NCI-H1092 (cell line): ENCODE data around the gene HTT.
"Not testable (repeated sequence)": the region's sequence is repeated elsewhere in the genome, so short reads cannot be mapped to it uniquely, and the experiment has no call there.

Source experiments
- DNase-seq: peaks from one replicate; lab custom pipeline; 2025; lab: John Stamatoyannopoulos, UW

Gene HTT

DNA sequence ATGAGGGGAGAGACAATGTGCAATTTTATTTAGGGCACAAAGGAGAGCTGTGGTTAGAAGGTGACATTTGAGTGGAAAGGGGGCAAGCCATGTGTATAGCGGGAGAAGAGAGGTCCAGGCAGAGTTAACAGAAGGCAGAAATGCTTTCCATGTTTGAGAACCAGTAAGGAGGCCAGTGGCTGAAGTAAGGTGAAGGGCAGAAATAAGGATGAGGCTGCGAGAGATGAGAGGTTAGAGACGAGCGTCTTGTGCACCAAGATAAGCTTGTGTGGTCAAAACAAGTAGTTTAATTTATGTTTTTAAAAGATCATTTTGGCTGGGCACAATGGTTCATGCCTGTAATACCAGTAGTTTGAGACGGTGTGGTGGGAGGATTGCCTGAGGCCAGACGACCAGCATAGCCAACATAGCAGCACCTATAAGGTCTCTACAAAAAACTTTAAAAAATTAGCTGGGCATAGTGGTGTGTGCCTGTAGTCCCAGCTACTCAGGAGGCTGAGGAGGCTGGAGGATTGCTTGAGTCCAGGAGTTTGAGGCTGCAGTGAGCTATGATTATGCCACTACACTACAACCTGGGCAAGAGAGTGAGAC, 8.5 kb downstream of the HTT start:
- no peak for DNase-seq

DNA sequence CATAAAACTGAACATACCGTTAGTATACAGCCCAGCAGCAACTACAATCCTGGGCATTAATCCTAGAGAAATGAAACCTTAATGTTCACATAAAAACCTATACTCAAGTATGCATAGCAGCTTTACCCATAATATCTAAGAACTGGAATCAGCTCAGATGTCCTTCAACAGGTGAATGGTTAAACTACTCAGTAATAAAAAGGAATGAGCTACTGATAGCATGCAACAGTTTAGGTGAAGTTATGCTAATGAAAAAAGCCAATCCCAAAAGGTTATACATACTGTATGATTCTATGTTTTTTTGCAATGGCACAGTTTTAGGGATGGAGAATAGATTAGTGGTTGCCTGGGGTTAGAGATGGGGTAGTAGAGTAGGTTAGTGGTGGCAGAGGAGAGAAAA, 9.3 kb downstream of the HTT start:
- no peak for DNase-seq

DNA sequence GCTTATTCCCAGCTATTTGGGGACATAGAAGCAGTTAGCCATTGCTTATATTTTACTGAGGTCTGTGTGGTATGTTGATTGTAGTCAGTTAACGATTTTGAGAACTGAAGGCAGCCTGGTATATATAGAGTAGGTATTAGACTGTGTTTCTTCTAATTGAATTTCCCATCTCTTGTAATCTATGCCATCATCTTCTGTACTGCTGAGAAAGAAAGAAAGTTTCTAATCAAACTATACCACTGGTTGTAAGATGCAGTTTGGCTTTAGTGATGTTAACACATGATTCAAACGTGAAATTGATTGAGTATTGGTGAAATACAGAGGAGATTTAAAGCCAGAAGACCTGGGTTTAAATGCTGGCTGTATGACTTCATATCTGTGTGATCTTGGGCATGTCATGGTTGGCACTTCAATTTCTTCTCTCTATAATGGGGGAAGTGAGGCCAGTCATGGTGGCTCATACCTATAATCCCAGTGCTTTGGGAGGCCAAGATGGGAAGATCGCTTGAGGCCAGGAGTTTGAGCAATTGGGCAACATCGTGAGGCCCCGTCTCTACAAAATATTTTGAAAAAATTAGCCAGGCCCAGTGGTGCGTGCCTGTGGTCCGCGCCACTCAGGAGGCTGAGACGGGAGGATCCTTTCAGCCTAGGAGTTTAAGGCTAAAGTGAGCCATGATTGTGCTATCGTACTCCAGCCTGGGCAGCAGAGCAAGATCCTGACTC, 11.6 kb downstream of the HTT start:
- no peak for DNase-seq

DNA sequence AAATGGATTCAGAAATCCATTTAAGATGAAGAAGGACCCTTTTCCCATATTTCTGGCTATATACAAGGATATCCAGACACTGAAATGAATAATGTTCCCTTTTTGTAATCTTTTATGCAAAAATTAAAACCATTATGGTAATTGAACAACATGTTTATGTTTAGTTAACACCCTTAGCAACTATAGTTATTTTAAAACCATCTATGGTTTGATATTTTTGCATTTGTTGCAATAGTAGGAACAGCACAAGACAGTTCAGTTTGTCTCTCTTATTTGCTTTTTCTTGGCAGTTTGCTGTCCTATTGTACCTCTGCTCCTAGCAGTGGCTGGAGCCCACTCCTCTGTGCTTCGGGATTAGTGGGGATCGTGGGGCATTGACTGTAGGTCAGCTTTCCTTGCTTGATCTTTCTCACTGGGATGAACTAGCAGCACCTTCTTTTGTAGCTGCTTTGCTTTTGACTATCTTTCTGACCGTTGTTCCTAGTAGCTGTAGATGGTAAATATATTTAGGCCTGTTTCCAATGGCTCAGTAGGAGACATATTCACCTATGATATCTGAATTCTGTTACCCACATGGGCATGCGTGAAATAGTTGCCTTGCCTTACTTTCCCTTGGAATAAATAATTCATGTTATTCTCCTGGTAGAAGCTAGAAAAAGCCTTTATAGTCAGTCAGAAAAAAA, 12.8 kb downstream of the HTT start:
- DNase-seq, result no peak

DNA sequence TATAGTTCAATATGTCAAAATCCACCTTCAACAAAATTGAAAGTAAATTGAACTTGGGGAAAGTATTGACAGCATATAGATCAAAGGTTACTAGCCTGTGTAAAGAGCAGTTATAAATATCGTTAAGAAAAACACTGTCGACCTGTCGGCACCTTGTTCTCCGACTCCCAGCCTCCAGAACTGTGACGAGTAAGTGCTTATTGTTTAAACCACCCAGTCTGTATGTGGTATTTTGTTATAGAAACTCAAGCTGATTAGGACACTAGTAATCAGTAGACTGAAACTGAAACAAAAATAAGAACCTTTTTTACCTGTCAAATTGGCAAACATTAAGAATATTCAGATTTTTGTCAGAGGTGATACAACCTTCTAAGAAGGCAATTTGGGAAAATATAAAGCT, 17.0 kb downstream of the HTT start:
- DNase-seq, result no peak

DNA sequence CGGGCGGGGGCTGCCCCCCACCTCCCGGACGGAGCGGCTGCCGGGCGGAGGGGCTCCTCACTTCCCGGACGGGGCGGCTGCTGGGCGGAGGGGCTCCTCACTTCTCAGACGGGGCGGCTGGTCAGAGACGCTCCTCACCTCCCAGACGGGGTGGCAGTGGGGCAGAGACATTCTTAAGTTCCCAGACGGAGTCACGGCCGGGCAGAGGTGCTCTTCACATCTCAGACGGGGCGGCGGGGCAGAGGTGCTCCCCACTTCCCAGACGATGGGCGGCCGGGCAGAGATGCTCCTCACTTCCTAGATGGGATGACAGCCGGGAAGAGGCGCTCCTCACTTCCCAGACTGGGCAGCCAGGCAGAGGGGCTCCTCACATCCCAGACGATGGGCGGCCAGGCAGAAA, 20.2 kb downstream of the HTT start:
- DNase-seq, result not testable (repeated sequence)

DNA sequence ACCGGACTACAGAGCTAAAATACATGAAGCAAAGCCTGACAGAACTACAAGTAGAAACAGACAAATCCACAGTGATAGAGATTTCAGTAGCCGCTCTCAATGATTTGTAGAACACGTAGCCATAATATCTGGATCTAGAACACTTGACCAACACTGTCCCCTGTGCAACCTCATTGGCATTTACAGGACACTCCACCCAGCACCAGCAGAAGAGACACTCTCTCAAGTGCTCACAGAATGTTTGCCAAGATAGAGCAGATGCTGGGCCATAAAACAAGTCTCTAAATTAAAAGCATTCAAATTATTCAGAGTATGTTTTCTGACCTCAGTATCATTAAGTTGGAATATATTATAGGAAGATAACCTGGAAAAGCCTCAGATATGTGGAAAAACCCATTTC, 21.7 kb downstream of the HTT start:
- DNase-seq, result no peak

DNA sequence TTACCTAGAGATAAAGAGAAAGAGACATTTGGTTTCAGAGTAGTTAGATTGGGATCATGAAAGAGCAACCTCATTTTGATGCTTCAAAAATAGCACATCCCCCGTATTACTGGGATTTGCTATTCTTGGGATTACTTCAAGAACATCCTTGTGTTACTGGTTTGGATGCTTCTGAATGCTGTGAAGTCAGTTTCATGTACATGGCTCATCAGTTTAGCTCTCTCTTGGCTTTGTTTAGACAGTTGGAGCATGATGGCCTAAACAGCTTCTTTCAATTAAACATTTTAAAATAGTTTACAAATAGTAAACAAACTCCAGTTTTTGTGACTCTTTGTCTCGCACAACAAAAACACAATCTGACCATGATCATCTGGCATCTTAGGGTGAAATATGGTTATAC, 23.9 kb downstream of the HTT start:
- no peak for DNase-seq

DNA sequence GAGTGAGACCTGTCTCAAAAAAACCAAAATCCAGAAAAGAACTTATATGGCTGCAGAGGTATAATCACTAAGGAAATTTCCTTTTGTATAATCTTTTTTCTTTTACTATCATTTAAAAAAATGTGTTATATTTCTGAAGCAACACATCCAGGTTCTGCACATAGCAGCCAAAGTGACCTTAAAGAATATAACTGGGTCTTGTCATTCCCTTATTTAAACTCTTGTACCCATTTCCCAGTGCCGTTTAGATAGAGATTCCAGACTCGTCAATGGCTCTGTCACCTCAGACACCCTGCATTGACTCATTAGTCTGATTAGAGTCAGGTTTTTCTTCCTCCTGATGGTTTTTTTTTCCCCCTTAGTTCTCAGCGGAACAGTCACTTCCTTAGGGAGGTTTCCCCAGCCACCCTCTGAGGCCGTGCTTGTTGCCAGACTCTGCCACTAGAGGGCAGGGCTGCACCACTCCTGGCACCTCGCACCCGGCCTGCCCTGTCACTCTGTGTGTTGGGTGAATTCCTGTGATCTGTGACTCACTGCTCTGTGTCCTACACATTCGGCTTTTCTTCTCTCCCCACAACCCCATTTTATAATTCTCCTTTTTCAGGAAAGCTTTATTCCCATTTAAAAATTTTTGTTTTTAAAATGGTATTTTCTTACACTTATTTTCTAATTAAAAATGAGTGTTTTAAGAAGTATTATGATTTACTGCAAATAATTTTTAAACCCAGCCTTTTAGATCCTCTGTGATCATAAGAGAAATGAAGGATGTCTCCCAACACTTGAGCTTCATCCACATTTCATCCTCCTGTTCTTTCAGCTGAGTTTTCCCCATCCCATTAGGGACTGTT, 32.1 kb downstream of the HTT start:
- peak; percentile 17 for DNase-seq

DNA sequence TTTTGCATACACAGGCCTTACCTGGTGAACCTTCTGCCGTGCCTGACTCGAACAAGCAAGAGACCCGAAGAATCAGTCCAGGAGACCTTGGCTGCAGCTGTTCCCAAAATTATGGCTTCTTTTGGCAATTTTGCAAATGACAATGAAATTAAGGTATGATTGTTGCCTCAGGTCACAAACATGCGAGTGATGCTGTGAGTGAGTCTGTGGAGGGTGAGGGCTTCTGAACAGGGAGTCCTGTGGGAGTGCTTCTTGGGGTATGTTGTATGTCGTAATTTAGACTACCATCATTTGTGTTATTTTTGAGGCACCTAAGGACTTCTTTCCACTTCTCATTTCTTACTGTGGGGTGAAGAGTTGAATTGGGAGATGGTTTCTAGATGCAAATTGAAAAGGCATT, 32.8 kb downstream of the HTT start:
- no peak for DNase-seq

DNA sequence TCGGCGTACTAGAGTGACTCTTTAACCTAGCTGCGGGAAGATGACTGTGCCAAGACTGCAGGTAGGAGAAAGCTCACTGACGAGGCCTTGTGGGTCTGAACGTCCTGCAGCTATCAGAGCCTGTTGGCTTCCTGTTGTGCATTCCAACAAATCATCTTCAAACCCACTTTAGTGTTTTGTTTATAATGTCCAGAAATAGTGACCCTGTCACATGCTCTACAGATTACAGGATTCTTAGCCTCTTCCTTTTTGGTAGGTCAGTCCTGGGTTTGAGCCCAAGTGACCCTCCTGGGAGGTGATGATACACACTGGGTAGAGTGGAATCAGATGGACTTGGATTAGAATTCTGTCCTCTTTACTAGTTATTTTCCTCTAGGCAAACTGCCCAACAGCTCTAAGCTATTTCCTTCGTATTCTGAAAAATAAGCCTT, 33.2 kb downstream of the HTT start:
- DNase-seq, result no peak

DNA sequence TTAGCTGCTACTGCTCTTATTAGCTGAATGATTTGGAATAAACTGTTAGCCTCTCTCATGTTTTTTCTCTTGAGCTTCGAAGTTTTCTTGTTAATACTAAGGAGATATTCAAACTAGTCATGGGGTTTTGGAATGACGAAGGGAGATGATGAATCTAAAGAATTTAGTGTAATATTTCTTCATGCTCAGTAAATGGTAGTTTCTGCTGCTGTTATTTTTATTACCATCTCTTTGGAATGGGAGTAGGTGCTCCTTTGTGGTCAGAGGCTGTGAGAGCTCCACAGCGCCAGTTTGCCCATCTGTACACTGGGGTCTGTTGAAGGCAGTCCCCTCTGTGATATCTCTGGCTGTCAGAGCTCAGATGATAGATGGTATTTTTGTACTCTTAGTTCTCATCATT, 33.7 kb downstream of the HTT start:
- no peak for DNase-seq

DNA sequence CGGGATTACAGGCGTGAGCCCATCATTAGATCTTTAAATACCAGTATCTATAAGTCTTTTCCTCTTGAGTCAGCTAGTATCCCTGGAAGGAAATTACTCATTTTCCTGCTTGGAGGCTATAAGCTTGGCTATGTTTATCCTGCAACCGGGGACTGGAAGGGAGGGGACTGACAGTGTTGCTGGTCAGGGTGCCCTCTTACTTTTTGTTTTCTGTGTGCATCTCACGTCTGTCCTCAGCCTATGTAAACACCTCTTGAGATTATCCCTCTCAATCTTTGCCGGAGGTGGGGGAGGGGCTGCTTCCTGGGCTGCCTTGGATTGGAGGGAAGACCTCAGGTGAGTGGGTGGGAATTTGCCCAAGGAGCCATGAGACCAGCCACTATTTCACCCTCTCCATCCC, 37.0 kb downstream of the HTT start:
- DNase-seq, result no peak

DNA sequence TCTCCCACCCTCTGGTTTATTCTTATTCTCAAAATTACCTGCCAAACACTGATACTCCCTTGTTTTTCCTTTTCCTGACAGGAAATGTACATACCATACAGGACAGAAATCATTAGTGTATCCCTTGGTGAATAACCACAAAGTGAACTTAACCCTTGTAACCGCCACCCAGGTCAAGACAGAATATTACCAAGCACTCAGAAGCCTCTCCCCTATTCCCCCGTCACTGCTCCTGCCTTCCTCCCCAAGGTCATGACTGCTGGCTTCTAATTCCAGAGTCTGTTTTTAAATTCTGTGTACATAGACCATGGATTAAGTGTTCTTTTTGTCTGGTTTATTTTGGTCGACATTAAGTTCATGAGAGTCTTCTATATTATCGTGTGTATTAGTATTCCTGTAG, 37.7 kb downstream of the HTT start:
- no peak for DNase-seq

DNA sequence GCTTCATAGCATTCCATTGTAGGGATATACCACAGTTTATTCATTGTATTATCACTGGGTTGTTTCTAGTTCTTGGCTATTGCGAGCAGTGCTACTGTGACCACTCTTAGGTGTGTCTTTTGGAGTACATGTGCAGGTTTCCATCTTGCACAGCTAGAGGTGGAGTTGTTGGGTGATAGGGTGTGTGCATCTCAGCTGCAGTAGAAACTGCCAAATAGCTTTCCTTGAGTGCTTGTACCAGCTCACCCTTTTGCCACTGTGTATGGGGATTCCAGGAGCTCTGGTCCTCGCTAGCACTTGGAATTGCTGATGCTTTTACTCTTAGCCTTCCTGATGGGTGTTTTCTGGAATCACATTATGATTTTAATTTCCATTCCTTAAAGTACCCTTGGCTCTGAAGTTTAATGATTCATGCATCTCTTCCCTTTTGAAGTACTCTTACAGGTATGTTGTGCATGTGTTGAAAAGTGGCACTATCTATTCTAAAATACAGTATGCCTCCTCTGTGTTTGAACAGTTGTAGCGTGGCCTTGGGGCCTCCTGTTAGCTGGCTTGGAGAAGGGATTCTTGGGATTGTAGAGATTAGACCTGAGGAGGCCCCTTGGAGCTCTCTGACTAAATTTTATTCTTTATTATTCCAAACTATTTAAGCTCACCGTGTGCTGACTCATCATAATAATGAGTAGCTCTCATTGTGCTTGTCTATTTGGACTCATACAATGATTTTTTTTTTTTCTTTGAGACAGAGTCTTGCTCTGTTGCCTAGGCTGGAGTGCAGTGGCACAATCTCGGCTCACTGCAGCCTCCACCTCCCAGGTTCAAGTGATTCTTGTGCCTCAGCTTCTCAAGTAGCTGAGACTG, 38.4 kb downstream of the HTT start:
- DNase-seq, result no peak

DNA sequence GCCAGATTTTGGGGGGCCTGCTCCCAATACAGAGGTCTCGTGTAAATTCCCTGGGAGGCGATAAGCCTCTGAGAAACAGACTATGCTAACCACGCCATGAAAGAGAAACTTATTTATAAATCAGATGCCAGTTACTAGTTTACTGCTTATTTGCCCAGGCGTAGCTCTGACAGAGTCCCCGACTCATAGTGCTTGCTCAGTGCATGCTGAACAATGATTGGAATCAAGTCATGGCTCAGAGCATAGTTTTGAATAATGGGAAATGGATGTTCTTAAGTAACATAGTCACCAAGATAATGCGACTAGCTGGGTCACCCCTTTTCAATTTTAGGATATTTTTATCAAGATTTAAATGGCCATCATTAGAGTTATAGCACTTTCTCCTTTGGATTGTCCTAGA, 39.9 kb downstream of the HTT start:
- no peak for DNase-seq

DNA sequence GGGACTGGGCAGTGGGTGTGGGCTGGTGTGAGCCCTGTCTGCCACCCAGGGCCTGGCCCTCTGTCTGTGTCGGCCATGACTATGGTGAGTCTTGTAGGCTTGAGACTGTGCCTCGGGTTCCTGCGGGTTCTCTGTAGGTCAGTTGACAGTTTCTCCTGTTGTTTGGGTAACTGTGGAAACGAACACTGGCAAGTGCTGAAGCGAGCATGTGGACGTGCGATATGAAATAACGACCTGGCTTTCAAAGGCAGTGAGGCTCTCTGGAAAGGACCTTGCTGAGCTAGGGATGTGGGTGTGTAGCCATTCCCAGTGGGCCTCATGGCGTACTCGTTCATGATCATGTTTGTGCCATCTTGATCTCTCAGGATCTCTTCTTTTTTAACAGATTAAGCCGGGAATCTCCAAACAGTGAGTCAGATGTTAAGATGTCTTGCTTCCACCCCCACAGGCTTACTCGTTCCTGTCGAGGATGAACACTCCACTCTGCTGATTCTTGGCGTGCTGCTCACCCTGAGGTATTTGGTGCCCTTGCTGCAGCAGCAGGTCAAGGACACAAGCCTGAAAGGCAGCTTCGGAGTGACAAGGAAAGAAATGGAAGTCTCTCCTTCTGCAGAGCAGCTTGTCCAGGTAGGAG, 41.3 kb downstream of the HTT start:
- DNase-seq, result no peak

DNA sequence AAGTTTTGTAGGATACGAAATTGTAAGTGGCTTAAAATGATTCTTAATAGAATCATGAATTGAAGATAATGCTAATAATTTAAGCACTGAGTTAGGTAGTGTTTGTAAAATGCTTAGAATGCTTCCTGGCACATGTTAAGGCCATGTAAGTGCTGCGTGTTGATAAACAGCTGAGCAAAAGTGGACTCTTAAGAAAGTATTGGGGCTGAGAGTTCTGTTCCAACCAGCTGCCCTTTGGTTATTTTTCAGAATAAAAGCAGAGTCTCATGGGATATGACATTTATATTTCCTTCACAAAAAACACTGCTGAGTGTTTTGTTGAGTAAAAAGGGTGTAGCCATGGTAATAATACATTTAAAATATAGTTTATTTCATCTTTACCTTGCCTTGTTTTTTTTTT, 42.5 kb downstream of the HTT start:
- no peak for DNase-seq

DNA sequence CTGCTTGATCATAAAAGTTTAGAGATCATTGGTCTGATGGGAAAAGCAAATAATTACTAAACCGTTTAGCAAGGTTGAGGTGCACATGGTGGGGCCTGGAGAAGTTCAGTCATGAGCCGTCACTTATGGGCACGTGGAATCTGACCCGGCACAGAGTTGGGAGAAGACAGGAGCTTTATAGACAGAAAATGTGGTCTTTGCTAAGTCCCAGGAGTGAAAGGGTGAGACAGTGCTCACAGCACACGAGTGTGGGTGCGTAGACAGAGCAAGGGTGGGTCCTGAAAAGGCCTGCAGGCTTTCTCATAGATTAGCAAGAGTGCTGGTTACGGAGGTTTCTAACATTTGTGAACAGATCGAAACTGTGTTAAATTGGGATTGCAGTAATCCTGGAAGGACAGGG, 43.8 kb downstream of the HTT start:
- DNase-seq, result no peak

DNA sequence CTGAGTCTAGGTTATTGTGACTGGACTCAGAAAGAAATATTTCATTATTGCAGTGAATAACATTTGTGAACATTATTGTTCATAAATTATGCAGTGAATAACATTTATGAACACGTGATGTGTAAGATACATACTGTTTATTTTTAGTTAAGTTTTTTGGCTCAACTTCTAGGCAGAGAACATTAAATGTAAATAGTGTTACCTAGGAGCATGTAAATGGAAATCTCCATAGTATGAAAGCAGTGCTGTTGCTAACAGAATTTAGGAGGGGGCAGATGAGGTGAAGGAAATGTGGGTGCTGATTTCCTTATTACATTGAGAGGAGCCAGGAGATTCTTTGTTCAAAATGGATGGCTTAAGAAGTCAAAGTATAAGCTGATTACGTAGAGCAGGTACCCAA, 45.0 kb downstream of the HTT start:
- DNase-seq, result no peak

DNA sequence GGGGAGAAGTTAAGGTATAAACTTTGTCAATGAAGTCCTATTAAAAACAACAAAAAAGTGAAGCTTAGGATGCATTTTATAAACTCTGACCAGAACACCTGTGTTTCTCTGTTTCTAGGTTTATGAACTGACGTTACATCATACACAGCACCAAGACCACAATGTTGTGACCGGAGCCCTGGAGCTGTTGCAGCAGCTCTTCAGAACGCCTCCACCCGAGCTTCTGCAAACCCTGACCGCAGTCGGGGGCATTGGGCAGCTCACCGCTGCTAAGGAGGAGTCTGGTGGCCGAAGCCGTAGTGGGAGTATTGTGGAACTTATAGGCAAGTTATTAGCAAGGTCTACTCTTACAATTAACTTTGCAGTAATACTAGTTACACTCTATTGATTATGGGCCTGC, 46.6 kb downstream of the HTT start:
- DNase-seq, result no peak
